HEK293 (cell line): ENCODE results near the gene MYLK.
A peak's percentile ranks its signal among the peaks of the same experiment; 100 is the strongest.
"Not testable (repeated sequence)": the region's sequence is repeated elsewhere in the genome, so short reads cannot be mapped to it uniquely, and the experiment has no call there.

Experiments
- CTCF ChIA-PET: fragments of 350-600 bp; formaldehyde crosslinking; extraction: SDS; loops from one replicate; lab custom pipeline; 2021; ENCODE audit warnings: antibody characterized with exemption; lab: Yijun Ruan, JAX
- POLR2A ChIA-PET: fragments of 300-600 bp; formaldehyde crosslinking; extraction: SDS; loops from one replicate; lab custom pipeline; 2020; ENCODE audit warnings: antibody characterized with exemption, inconsistent platforms; lab: Yijun Ruan, JAX
- H3K27ac ChIP-seq: fragments of 200-500 bp; sonication (Bioruptor generic); 2 replicates; pipeline ENCODE4 v1.5.1; 2014; ENCODE audit warnings: low read depth, low read length, control low read depth, inconsistent platforms; ENCODE audit errors: extremely low read depth
- H3K36me3 ChIP-seq, 2 experiments: fragments of 200-500 bp in 1 of 2; sonication (Bioruptor generic) in 1 of 2; 1 replicate in 1 of 2; 2 replicates in 1 of 2; pipeline ENCODE4 v1.5.1; 2014 to 2017; ENCODE audit warnings: inconsistent platforms in 2 of 2, low read length in 2 of 2; ENCODE audit not compliant: control insufficient read depth in 2 of 2, insufficient read depth in 1 of 2
- H3K4me1 ChIP-seq: fragments of 200-500 bp; sonication (Bioruptor generic); 2 replicates; pipeline ENCODE4 v1.5.1; 2014; ENCODE audit warnings: mild to moderate bottlenecking, low read length, inconsistent platforms; ENCODE audit not compliant: control insufficient read depth, insufficient read depth
- H3K4me3 ChIP-seq: 2 replicates; pipeline ENCODE4 v1.5.1; 2011; ENCODE audit warnings: low read depth, mild to moderate bottlenecking, control low read depth, low read length, moderate library complexity
- H3K9me3 ChIP-seq: fragments of 200-500 bp; sonication (Bioruptor generic); 2 replicates; pipeline ENCODE4 v1.5.1; 2014; ENCODE audit warnings: low read depth, low read length, inconsistent platforms; ENCODE audit not compliant: control insufficient read depth, insufficient read depth
- GLIS1 ChIP-seq: fragments of 450-650 bp; formaldehyde crosslinking; IDR thresholded peaks from 2 replicates; pipeline ENCODE4 v1.5.1; 2016; ENCODE audit warnings: missing biosample characterization, missing genetic modification characterization
- HOXA7 ChIP-seq: sonication (generic); formaldehyde crosslinking; IDR thresholded peaks from 2 replicates; pipeline ENCODE4 v1.8.1; 2022; ENCODE audit warnings: missing genetic modification reagents, borderline replicate concordance
- KLF1 ChIP-seq: fragments of 450-650 bp; formaldehyde crosslinking; IDR thresholded peaks from 2 replicates; pipeline ENCODE4 v1.5.1; 2016; ENCODE audit warnings: missing biosample characterization, missing genetic modification characterization
- RBAK ChIP-seq: fragments of 450-650 bp; formaldehyde crosslinking; IDR thresholded peaks from 2 replicates; pipeline ENCODE4 v1.5.1; 2016; ENCODE audit warnings: missing biosample characterization, missing genetic modification characterization
- ZBTB48 ChIP-seq: fragments of 450-650 bp; formaldehyde crosslinking; IDR thresholded peaks from 2 replicates; pipeline ENCODE4 v1.5.1; 2016; ENCODE audit warnings: missing biosample characterization, missing genetic modification characterization
- ZNF157 ChIP-seq: fragments of 450-650 bp; formaldehyde crosslinking; IDR thresholded peaks from 2 replicates; pipeline ENCODE4 v1.5.1; 2016; ENCODE audit warnings: missing biosample characterization, missing genetic modification characterization
- ZNF2 ChIP-seq: fragments of 450-650 bp; formaldehyde crosslinking; IDR thresholded peaks from 2 replicates; pipeline ENCODE4 v1.5.1; 2016; ENCODE audit warnings: missing biosample characterization, missing genetic modification characterization
- ZNF658 ChIP-seq: fragments of 450-650 bp; formaldehyde crosslinking; IDR thresholded peaks from 2 replicates; pipeline ENCODE4; 2016; ENCODE audit warnings: missing biosample characterization, missing genetic modification characterization
- TF ChIP-seq, protein P1 (sequence below): fragments of 450-650 bp; formaldehyde crosslinking; IDR thresholded peaks from 2 replicates; pipeline ENCODE4 v1.5.1; 2016; ENCODE audit warnings: missing biosample characterization, missing genetic modification characterization, low read depth
- TF ChIP-seq, protein P2 (sequence below): fragments of 450-650 bp; formaldehyde crosslinking; IDR thresholded peaks from 2 replicates; pipeline ENCODE4 v1.5.1; 2016; ENCODE audit warnings: missing biosample characterization, missing genetic modification characterization
- TF ChIP-seq, protein P3 (sequence below): fragments of 450-650 bp; formaldehyde crosslinking; IDR thresholded peaks from 2 replicates; pipeline ENCODE4 v1.5.1; 2016; ENCODE audit warnings: missing biosample characterization, missing genetic modification characterization
- TF ChIP-seq, protein P4 (sequence below): fragments of 450-650 bp; formaldehyde crosslinking; IDR thresholded peaks from 2 replicates; pipeline ENCODE4 v1.5.1; 2017; ENCODE audit warnings: missing biosample characterization, missing genetic modification characterization

Gene MYLK

DNA sequence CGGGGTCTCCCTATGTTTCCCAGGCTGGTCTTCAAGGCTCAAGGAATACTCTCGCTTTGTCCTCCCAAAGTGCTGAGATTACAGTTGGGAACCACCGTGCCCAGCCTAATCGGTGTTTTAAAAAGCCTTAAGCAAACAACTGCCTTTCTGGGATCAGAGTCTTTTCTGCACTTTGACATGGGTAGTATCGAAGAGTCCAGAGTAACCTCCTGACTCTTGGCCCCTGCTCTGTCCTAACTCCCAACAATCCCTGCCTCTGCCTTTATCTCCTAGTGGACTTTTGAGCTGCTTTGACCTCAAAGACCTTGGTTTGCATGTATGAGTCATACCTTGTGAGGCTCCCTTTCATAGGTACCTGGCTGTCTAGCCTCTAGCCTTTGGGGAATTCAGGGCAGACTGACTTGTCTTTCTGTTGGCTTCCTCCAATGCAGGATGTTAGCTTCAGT lies 278.3 kb downstream of the MYLK start:
- H3K9me3 ChIP-seq, result no peaks in the 10 kb centered on the region
- POLR2A ChIA-PET, result interaction anchor here (1.1 kb wide), 1 partner anchor 20 kb away, joined by 4 read pairs; no protein-coding TSS in a partner anchor
- no peak overlapping the region for H3K4me3 ChIP-seq
- CTCF ChIA-PET, result no interaction called here
- no peaks in the 10 kb centered on the region for H3K4me1 ChIP-seq
- H3K36me3 ChIP-seq, result no peaks in the 10 kb centered on the region
- TF ChIP-seq HOXA7 (CRISPR knock-in tag) (no peak), ZNF157 (no peak), RBAK (tag by site-specific recombination) (no peak)
- TF ChIP-seq, protein P1, sequence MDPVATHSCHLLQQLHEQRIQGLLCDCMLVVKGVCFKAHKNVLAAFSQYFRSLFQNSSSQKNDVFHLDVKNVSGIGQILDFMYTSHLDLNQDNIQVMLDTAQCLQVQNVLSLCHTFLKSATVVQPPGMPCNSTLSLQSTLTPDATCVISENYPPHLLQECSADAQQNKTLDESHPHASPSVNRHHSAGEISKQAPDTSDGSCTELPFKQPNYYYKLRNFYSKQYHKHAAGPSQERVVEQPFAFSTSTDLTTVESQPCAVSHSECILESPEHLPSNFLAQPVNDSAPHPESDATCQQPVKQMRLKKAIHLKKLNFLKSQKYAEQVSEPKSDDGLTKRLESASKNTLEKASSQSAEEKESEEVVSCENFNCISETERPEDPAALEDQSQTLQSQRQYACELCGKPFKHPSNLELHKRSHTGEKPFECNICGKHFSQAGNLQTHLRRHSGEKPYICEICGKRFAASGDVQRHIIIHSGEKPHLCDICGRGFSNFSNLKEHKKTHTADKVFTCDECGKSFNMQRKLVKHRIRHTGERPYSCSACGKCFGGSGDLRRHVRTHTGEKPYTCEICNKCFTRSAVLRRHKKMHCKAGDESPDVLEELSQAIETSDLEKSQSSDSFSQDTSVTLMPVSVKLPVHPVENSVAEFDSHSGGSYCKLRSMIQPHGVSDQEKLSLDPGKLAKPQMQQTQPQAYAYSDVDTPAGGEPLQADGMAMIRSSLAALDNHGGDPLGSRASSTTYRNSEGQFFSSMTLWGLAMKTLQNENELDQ (tag by site-specific recombination), result no peak
- TF ChIP-seq, all 188 proteins: peak for 0
- no peak overlapping the region for H3K27ac ChIP-seq

DNA sequence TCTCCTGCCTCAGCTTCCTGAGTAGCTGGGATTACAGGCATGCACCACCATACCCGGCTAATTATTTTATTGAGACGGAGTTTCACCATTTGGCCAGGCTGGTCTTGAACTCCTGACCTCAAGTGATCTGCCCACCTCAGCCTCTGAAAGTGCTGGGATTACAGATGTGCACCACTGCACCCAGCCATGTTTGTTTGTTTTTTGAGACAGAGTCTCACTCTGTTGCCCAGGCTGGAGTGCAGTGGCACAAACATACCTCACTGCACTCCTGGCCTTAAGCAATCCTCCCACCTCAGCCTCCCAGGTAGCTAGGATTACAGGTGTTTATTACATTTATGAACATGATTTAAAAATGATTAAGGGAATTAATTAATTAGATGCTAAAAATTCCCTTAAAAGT lies 281.0 kb downstream of the MYLK start:
- H3K4me3 ChIP-seq, H3K9me3 ChIP-seq, H3K36me3 ChIP-seq, H3K4me1 ChIP-seq, CTCF ChIA-PET, H3K27ac ChIP-seq, POLR2A ChIA-PET: not testable (repeated sequence)

DNA sequence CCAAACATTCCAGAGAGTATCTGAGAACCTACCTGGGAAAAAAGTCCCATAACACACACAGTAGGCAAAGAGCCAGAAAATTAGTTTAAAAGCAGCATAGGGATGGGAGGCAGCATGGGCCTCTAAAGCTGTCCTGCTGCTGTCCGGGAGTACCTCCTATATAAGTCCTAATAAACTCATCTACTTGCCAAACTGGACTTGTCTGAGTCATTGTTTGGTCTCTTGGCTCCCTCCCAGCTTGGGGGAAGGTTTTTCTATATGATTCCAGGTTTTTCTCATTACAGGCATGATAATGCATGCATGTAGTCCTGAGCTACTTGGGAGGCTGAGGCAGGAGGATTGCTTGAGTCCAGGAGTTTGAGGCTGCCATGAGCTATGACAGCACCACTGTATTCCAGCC lies 281.8 kb downstream of the MYLK start:
- 0 out of 2 replicates have a peak, but pooled peaks have one; percentile 6 for TF ChIP-seq GLIS1 (tag by site-specific recombination)
- TF ChIP-seq ZNF2 (tag by site-specific recombination), result no peak
- TF ChIP-seq, protein P2, sequence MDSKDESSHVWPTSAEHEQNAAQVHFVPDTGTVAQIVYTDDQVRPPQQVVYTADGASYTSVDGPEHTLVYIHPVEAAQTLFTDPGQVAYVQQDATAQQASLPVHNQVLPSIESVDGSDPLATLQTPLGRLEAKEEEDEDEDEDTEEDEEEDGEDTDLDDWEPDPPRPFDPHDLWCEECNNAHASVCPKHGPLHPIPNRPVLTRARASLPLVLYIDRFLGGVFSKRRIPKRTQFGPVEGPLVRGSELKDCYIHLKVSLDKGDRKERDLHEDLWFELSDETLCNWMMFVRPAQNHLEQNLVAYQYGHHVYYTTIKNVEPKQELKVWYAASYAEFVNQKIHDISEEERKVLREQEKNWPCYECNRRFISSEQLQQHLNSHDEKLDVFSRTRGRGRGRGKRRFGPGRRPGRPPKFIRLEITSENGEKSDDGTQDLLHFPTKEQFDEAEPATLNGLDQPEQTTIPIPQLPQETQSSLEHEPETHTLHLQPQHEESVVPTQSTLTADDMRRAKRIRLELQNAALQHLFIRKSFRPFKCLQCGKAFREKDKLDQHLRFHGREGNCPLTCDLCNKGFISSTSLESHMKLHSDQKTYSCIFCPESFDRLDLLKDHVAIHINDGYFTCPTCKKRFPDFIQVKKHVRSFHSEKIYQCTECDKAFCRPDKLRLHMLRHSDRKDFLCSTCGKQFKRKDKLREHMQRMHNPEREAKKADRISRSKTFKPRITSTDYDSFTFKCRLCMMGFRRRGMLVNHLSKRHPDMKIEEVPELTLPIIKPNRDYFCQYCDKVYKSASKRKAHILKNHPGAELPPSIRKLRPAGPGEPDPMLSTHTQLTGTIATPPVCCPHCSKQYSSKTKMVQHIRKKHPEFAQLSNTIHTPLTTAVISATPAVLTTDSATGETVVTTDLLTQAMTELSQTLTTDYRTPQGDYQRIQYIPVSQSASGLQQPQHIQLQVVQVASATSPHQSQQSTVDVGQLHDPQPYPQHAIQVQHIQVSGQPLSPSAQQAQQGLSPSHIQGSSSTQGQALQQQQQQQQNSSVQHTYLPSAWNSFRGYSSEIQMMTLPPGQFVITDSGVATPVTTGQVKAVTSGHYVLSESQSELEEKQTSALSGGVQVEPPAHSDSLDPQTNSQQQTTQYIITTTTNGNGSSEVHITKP, result 0 out of 2 replicates have a peak, but pooled peaks have one; percentile 21
- Histone ChIP-seq H3K27ac (no peak overlapping the region), H3K4me1 (no peaks in the 10 kb centered on the region), H3K36me3 (no peaks in the 10 kb centered on the region), H3K4me3 (no peak overlapping the region), H3K9me3 (no peaks in the 10 kb centered on the region)
- POLR2A ChIA-PET, result interaction anchor here (1.7 kb wide), 1 partner anchor 16 kb away, joined by 5 read pairs; no protein-coding TSS in a partner anchor
- CTCF ChIA-PET, result interaction anchor here (0.9 kb wide), 1 partner anchor 20 kb away, joined by 3 read pairs; no protein-coding TSS in a partner anchor

DNA sequence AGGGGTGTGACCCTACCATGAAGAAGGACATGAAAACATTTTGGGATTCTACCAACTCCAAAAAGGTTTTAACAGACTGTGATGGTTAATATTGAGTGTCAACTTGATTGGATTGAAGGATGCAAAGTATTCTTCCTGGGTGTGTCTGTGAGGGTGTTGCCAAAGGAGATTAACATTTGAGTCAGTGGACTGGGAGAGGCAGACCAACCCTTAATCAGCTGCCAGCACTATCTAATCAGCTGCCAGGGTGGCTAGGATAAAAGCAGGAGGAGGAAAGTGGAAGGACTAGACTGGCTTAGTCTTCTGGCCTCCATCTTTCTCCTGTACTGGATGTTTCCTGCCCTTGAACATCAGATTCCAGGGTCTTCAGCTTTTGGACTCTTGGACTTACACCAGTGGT lies 283.3 kb downstream of the MYLK start:
- TF ChIP-seq KLF1, result peak; percentile 76
- H3K36me3 ChIP-seq, H3K4me3 ChIP-seq, H3K9me3 ChIP-seq, H3K4me1 ChIP-seq, CTCF ChIA-PET, H3K27ac ChIP-seq: not testable (repeated sequence)
- POLR2A ChIA-PET, result interaction anchor here (1.7 kb wide), 1 partner anchor 15 kb away, joined by 5 read pairs; no protein-coding TSS in a partner anchor

DNA sequence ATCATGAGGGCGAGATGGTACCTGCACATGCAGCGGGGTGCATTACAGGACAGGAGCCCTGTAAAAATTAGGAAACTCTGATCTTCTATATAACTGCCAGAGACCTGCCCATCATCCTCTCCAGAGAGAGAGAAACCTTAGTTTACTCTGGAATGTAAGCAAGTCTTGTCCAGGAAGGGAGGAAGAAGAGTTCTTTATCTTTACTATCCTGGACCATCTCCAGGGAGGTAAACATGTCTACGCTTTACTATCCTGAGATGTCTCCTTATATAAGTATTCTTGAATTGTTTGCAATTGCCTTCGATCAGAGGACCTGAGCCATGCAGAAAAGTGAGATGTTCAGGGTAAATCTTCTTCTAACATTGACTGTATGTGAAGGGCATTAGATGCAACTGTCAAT lies 286.6 kb downstream of the MYLK start:
- no peak overlapping the region for H3K27ac ChIP-seq
- H3K4me3 ChIP-seq, result no peak overlapping the region
- ChIA-PET POLR2A (no interaction called here), CTCF (interaction anchor here (0.7 kb wide), 1 partner anchor 773 kb away, joined by 3 read pairs; no protein-coding TSS in a partner anchor)
- H3K36me3 ChIP-seq, result no peaks in the 10 kb centered on the region
- no peaks in the 10 kb centered on the region for H3K9me3 ChIP-seq
- no peaks in the 10 kb centered on the region for H3K4me1 ChIP-seq
- TF ChIP-seq ZBTB48 (tag by site-specific recombination) (no peak), ZNF658 (tag by site-specific recombination) (no peak)
- TF ChIP-seq, protein P3, sequence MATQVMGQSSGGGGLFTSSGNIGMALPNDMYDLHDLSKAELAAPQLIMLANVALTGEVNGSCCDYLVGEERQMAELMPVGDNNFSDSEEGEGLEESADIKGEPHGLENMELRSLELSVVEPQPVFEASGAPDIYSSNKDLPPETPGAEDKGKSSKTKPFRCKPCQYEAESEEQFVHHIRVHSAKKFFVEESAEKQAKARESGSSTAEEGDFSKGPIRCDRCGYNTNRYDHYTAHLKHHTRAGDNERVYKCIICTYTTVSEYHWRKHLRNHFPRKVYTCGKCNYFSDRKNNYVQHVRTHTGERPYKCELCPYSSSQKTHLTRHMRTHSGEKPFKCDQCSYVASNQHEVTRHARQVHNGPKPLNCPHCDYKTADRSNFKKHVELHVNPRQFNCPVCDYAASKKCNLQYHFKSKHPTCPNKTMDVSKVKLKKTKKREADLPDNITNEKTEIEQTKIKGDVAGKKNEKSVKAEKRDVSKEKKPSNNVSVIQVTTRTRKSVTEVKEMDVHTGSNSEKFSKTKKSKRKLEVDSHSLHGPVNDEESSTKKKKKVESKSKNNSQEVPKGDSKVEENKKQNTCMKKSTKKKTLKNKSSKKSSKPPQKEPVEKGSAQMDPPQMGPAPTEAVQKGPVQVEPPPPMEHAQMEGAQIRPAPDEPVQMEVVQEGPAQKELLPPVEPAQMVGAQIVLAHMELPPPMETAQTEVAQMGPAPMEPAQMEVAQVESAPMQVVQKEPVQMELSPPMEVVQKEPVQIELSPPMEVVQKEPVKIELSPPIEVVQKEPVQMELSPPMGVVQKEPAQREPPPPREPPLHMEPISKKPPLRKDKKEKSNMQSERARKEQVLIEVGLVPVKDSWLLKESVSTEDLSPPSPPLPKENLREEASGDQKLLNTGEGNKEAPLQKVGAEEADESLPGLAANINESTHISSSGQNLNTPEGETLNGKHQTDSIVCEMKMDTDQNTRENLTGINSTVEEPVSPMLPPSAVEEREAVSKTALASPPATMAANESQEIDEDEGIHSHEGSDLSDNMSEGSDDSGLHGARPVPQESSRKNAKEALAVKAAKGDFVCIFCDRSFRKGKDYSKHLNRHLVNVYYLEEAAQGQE (tag by site-specific recombination), result no peak
- TF ChIP-seq, protein P4, sequence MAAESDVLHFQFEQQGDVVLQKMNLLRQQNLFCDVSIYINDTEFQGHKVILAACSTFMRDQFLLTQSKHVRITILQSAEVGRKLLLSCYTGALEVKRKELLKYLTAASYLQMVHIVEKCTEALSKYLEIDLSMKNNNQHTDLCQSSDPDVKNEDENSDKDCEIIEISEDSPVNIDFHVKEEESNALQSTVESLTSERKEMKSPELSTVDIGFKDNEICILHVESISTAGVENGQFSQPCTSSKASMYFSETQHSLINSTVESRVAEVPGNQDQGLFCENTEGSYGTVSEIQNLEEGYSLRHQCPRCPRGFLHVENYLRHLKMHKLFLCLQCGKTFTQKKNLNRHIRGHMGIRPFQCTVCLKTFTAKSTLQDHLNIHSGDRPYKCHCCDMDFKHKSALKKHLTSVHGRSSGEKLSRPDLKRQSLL (tag by site-specific recombination), result no peak
